Right atrium auricular region (tissue), 2 donors: ENCODE data around the gene PALLD. TPM values are rescaled to one million over a fixed set of nuclear protein-coding genes. Genes with fewer than 3 reads are reported as not detected.

Experiments
- DNase-seq: peaks from one replicate; pipeline ENCODE4 v3.0.0-alpha.2; 2019; ENCODE audit warnings: low spot score
- H3K27ac ChIP-seq, 2 donors: fragments of 200-600 bp; sonication (generic); 1 replicate in 1 of 2; 2 replicates in 1 of 2; pipeline ENCODE4 v1.5.1; 2016 to 2019
- H3K27me3 ChIP-seq, 2 donors: fragments of 200-600 bp; sonication (generic); one replicate each; pipeline versions ENCODE4 v1.5.1 to v1.6.0; 2017 to 2019
- H3K36me3 ChIP-seq: fragments of 200-600 bp; sonication (generic); one replicate; pipeline ENCODE4 v1.5.1; 2016
- H3K4me1 ChIP-seq, 2 donors: fragments of 200-600 bp; sonication (generic); one replicate each; pipeline versions ENCODE4 v1.5.1 to v1.6.0; 2017 to 2019
- H3K4me3 ChIP-seq, 2 donors: fragments of 200-600 bp; sonication (generic); 1 replicate in 1 of 2; 2 replicates in 1 of 2; pipeline ENCODE4 v1.5.1; 2017 to 2019; ENCODE audit warnings: mild to moderate bottlenecking in 1 of 2, moderate library complexity in 1 of 2
- H3K9me3 ChIP-seq, 2 donors: fragments of 200-600 bp; sonication (generic); one replicate each; pipeline ENCODE4 v1.5.1; 2019
- CTCF ChIP-seq, 2 donors: fragments of 200-600 bp; sonication (generic); IDR thresholded peaks; one replicate each; pipeline ENCODE4 v1.5.1; 2019; ENCODE audit warnings: antibody characterized with exemption in 2 of 2
- total RNA-seq, 2 donors: library from RNA; depleted of rRNA; stranded (reverse); fragments of >200 nt; gene quantifications; one replicate each; pipeline ENCODE4 v1.1.0, GENCODE V29; 2016

PALLD gene
- total RNA-seq, 2 donors from 2014 or later, result 764 to 782 TPM

- Histone ChIP-seq H3K36me3 (no peaks in the 10 kb centered on the region), H3K27me3 (no peaks in the 10 kb centered on the region), H3K4me1 (peaks cover 0 to 26% of the 10 kb centered on the region in 2 donors), H3K4me3 (no peak overlapping the region), H3K27ac (peak overlapping the region in 1 of 2 donors; percentile 20), H3K9me3 (no peaks in the 10 kb centered on the region)
- no peak for DNase-seq
- no peak for TF ChIP-seq CTCF (IDR thresholded peaks at IDR 0.05)
Measured at GRCh38 chr4:168614281-168615057, 117.6 kb downstream of the PALLD start.

GRCh38 chr4:168615294-168616065 is 118.6 kb downstream of the PALLD start:
- H3K9me3 ChIP-seq, result no peaks in the 10 kb centered on the region
- H3K4me3 ChIP-seq, result no peak overlapping the region
- TF ChIP-seq CTCF (IDR thresholded peaks at IDR 0.05), result no peak
- DNase-seq, result no peak
- H3K27me3 ChIP-seq, result no peaks in the 10 kb centered on the region
- peaks cover 0 to 22% of the 10 kb centered on the region in 2 donors for H3K4me1 ChIP-seq
- H3K27ac ChIP-seq, result peak overlapping the region in 1 of 2 donors; percentile 20
- H3K36me3 ChIP-seq, result no peaks in the 10 kb centered on the region

GRCh38 chr4:168618577-168619265 is 121.9 kb downstream of the PALLD start:
- Histone ChIP-seq H3K4me3 (no peak overlapping the region), H3K36me3 (no peaks in the 10 kb centered on the region), H3K4me1 (peaks cover 0 to 13% of the 10 kb centered on the region in 2 donors), H3K27me3 (no peaks in the 10 kb centered on the region), H3K27ac (peak overlapping the region; percentile 60 to 88), H3K9me3 (no peaks in the 10 kb centered on the region)
- no peak for DNase-seq
- TF ChIP-seq CTCF (IDR thresholded peaks at IDR 0.05), result no peak

- H3K27me3 ChIP-seq, result no peaks in the 10 kb centered on the region
- H3K4me1 ChIP-seq, result peaks cover 0 to 13% of the 10 kb centered on the region in 2 donors
- no peak overlapping the region for H3K4me3 ChIP-seq
- TF ChIP-seq CTCF (IDR thresholded peaks at IDR 0.05), result no peak
- no peak for DNase-seq
- no peaks in the 10 kb centered on the region for H3K36me3 ChIP-seq
- H3K27ac ChIP-seq, result peak overlapping the region; percentile 60 to 88
- H3K9me3 ChIP-seq, result no peaks in the 10 kb centered on the region
Measured at GRCh38 chr4:168619266-168619631, 122.4 kb downstream of the PALLD start.

GRCh38 chr4:168621806-168622589 is 125.1 kb downstream of the PALLD start:
- no peak for TF ChIP-seq CTCF (IDR thresholded peaks at IDR 0.05)
- peak overlapping the region; percentile 21 to 88 for H3K27ac ChIP-seq
- H3K36me3 ChIP-seq, result no peaks in the 10 kb centered on the region
- H3K4me1 ChIP-seq, result peaks cover 0 to 13% of the 10 kb centered on the region in 2 donors
- no peaks in the 10 kb centered on the region for H3K27me3 ChIP-seq
- H3K4me3 ChIP-seq, result no peak overlapping the region
- DNase-seq, result no peak
- H3K9me3 ChIP-seq, result no peaks in the 10 kb centered on the region
